CD4-positive, alpha-beta T cell treated with Interleukin-17A for 4 hours (primary cell): ENCODE measurements around the gene FLOT2.
A peak's percentile ranks its signal among the peaks of the same experiment; 100 is the strongest.
"Not testable (repeated sequence)": the region's sequence is repeated elsewhere in the genome, so short reads cannot be mapped to it uniquely, and the experiment has no call there.

Experiments used
- DNase-seq: peaks from one replicate; pipeline ENCODE4 v3.0.0-alpha.2; 2020; ENCODE audit warnings: mixed read lengths

The FLOT2 gene

GRCh38 chr17:28842282-28843012, 55.1 kb downstream of the FLOT2 start, which contains the start of gene FAM222B:
Gene FAM222B (minus strand): TSS chr17:28842790. CDS start chr17:28766667, 76,123 bp downstream.
- peak; percentile 88 for DNase-seq

- no peak for DNase-seq
These were observed 55.6 kb downstream of the FLOT2 start for GRCh38 chr17:28841901-28842281.

- no peak for DNase-seq
These were observed 58.3 kb downstream of the FLOT2 start for GRCh38 chr17:28839221-28839620.

GRCh38 chr17:28836541-28836940, 61.0 kb downstream of the FLOT2 start:
- not testable (repeated sequence) for DNase-seq

GRCh38 chr17:28834420-28834819, 63.1 kb downstream of the FLOT2 start:
- no peak for DNase-seq
